Globus pallidus (tissue), 1 donor: ENCODE data around the gene DGKI.

Experiments
- DNase-seq: peaks from one replicate; pipeline ENCODE4 v3.0.0-alpha.2; 2015; ENCODE audit warnings: low spot score

The DGKI gene

DNA sequence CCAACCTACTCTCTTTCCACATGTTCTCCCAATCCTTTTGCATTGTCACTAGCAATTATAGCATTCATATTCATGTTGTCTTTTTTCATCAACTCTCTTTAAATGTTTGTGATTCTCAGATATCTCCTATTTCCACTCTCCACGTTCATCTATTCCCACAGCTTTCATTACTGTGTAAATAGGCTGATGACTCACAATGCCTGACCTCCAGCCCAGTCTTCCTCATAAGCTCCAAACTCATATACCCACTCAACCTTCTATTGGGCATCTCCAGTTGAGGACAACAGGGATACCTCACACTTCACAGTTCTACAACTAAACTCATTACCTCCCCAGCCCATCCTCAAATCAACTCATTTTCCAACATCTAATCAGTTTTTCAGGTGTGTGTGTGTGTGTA is 194.1 kb downstream of the DGKI start:
- no peak for DNase-seq

DNA sequence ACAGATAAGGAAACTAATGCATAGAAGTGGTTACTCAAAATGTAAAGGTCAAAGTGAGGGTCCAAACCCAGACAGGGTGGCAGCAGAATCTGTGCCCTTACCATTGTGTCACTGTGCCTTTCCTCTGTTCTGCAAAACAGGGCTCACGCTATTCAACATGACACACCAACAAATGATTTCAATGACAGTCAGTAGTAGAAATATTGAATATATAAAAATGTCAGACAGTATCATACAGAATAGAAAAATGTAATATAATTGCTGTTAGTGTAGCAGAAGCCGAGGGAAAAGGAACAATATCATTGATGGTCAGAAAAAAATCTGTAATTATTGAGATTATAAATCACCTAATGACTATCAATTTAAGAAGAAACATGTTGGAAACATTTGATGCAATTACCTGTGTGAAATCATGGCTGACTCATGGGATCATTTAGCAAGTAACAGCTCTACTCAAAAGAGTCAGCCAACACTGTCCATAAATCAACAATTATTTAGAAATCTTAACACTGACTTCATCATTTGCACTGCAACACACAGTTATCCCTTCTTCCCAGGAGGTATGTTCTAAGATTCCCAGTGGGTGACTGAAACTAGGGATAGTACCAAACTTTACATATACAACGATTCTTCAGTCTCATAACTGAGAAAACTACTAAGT is 198.7 kb downstream of the DGKI start:
- no peak for DNase-seq

DNA sequence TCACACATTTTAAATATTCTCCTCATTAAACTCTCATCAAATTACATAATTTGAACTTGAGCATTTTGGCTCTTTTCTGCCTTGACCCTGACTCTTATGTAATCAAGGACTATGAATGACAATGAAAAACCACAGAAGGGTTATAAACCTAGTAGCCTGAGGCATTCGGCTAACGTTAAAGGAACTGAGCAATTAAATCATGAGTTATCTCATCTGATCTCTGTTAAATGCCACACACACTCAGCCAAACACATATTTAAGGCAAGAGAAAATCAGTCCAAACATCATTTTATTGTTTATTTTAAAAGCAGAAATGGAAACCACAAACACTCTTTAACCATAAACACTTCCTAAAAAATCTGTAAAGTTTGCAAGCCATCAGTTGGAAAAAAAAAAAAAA is 204.3 kb downstream of the DGKI start:
- no peak for DNase-seq

DNA sequence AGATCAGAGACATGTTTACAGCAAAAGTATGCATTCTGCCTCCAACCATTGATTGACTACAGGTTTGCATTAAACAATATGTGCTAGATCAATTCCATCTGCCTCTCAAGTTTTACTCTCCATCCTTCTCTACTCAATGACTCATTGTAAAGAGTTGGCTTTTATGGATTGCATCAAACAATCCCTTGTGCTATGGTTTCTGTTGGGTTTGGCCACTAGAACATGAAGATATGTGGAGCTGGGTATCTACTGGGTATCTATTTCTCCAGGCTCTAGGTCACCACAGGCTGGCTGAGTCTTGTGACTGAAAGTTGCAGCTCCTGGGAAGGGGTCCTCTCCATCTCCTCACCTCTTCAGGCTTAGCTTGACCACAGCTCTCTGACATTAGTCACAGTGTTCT is 204.7 kb downstream of the DGKI start:
- no peak for DNase-seq

DNA sequence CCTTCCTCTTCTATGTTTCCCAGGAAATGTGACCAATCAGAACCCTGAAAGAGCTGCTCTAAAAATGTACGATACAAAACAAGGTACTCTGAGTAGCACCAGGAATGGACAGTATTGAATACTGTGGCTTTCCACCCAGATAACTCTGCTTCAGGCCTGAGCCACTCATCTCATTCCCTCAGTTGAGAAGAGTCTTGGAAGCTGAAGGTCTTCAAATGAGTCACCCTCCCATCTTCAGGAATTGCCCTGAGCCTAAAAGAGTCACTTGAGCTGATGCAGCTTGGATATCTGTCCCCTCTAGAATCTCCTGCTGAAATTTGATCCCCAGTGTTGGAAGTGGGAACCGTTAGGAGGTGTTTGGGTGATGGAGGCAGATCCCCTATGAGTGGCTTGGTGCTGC is 210.4 kb downstream of the DGKI start:
- no peak for DNase-seq

DNA sequence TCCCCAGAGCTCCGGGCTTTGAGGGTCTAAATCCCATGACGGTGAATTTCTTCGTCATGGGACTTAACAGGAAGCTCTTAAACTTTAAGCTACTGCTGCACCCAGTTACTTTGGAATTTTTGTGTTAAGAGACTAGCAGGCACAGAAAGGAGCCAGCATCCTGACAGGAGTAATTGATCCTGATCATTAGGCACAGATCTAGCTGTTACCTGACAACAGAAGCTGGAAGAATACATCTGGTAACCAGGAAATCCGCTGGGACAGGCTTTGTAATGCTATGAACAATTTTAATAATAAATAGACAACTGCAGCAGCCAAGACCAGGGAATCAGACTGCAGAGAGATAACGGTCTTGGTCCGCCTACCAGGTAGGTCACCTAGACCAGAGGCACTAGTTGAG is 210.9 kb downstream of the DGKI start:
- DNase-seq = no peak

DNA sequence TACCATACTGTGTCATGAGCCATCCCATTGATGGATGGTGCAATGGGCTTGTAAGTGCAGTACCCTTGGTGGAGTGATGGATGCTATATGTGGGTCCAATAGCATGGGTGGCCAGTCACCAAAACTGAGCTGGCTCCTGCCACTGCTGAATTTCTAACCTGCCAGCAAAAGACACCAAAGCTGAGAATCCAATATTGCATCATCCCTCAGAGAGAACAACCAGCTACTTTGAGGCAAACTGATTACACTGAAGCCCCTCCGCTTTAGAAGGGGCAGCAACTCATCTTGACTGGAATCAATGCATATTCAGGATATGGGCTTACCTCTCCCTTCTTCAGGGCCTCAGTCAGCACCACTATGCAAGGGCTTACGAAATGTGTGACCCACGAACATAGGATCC is 211.6 kb downstream of the DGKI start:
- no peak for DNase-seq

DNA sequence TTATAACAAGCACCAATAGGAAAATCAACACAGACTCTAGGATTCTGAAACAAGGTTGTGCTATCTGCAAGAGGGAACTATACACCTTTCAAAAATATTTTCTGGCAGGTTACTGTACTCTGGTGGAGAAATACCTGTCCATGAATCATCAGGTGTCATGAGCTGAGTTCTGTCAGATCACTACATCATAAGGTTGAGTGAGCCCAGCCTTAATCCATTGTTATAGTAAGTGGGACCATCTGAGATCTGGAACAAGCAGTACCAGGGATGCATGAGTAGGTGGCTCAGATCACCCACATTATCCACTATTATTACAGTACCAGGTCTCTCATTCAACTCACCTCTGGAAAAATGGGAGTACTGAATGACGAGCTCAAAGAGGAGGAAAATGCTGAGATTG is 212.4 kb downstream of the DGKI start:
- DNase-seq = no peak

DNA sequence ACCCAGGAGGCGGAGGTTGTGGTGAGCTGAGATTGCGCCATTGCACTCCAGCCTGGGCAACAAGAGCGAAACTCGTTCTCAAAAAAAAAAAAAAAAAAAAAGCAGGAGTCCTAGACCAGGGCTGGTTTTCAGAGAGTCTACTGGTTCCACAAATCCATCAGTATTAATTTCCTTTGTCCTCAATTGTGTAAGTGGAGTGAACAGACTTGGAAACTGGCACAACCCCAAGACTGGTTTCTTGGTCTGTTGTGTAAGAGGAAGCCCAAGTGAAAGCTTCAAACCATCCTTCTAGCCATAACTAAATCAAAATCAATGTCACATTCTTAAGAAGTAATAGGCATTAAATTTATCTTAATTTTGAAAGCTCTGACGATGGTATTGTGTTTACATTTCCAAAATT is 213.6 kb downstream of the DGKI start:
- DNase-seq = no peak

DNA sequence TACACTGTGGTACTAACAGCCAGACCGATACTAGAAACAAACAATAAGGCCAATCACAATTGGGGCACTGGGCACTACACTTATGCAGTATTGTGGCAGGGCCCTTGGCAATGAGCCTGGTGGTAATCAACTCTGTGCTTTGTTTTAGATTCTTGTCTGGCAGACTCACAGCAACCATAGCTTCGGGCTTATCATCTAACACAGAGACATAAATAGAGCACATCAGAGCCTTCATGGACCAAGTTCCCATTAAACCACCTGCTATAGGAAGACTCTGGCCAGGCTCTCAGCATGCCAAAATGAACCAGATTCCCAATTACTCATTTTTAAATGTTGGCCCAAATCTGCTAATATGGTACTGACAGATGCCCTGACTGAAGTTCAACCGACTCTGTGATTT is 218.6 kb downstream of the DGKI start:
- peak; percentile 89 for DNase-seq

DNA sequence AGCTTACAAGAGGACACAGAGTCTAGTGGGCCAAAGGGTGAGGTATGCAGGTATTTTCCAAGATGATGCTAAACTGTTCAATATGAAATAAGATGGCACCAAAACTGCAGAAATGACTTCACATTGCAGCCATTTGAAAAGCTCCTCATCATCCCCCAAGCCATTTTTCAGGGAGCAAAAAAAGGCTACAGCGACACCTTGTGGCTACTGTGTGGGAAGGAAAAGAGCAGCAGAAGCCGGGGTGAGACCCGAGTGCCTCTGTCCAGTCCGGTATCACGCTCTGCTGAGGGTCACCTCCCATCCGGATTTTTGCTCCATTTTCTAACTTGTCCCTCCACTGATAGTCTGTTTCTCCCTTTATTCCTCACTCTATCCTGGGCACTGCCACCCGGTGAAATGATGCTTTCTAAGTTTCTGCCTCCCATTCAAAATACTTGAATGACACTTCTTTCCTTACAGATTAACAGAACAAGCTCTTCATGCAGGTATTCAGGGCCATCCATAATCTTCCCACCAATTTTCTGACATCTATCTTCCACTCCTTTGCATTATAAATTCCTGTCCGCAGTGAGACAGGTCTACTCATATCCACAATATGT is 220.2 kb downstream of the DGKI start:
- peak; percentile 64 for DNase-seq

DNA sequence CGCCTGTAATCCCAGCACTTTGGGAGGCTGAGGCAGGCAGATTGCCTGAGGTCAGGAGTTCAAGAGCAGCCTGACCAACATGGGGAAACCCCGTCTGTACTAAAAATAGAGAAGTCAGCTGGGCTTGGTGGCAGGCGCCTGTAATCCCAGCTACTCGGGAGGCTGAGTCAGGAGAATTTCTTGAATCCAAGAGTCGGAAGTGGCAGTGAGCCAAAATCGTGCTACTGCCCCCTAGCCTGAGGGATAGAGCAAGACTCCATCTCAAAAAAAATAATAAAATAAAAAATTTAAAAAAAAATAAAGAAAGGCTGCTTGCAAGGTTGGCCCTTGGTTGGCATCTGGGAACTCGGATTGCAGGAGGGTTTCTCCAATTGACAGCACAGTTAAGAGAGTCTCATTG is 221.6 kb downstream of the DGKI start:
- DNase-seq = no peak

DNA sequence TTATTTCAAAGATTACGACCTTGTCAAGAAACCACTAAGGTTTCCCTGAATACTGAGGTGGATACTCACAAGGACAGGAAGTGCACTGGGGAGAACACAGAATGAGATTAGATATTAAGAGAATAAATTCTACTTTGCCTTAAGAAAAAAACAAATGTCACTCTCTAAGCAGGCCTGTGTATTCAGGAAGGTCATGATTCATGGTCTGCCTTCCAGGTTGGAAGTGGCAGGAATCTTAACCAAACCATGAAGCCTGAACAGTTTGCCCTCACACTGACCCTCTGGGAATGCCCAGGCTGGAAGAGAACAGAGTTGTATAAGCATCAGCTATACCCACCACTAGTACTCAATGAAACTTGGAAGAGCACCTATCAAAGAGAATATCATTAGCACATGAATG is 227.6 kb downstream of the DGKI start:
- no peak for DNase-seq

DNA sequence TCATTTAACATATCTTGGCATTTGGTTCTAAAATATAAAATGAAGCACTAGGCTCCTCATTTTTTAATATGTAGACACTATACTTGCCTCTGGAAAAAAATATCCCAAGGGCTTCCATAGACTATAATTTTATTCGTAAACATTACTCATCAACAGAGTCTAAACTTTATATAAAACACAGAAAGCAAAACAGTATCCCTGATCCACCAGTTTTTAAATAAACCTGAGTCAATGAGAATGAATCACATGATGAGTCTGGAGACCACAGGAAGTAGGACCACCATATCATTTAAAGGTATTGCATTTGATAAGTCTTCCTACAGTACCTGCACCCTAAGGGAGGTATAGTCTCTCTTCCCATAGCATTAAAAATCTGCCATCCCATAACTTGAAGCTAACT is 228.0 kb downstream of the DGKI start:
- DNase-seq = no peak

DNA sequence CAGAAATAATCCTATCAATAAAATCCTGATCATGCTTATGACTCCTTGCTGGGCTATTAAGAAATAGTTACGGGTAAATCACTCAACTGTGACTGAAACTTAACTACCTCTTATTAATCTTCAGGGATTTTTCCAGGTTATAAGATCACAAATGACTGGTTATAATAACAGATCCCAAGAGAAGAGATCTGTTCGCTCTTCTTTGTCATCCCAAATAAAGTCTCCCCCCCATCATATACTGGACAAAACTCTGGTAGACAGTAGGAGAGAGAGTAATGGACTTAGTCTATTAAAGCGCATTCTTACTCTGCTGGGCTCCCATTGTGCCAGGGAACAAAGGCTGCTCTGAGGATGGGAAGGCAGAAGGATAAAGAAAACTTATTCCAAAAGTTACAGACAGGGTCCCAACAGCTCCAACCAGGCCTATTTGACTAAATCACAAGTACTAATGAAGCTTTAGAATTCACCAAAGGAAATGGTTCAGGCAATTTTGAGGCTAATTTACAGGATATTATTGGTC is 233.7 kb downstream of the DGKI start:
- DNase-seq = no peak

DNA sequence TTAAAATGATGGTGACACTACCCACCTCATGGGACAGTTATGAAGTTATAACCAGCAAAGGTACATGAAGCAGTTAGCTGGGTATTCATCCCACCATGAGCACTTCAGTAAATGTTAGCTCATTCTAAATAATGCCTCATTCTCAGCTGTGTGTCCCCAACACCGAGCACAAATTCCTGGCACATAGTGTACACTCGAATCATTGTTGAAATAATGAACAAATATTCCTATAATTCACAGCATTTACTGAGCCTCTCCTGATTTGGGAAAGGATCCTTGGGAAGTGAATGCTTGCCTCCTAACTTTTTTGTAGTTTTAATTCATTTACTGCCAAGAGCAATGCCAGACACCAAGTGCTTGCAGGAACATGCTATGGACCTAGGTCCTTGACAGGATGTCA is 235.2 kb downstream of the DGKI start:
- no peak for DNase-seq

DNA sequence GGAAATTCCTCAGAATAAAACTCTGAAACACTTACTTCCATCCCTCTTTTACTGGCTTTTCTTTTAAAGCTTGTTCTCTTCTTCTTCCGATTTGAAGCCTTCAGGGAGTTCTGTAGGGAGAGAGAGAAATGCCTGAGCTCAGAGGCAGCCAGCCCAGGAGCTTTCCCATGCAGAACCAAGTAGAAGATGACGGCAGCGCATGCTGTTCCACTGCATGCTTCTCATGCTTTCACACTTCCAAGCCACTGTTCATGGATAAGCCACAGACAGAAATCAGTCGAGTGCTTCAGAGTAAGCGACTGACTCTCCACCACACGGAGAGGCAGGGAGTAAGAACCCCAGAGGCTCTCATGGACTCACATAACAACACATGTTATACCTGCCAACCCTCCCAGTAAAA is 237.3 kb downstream of the DGKI start:
- DNase-seq = no peak

DNA sequence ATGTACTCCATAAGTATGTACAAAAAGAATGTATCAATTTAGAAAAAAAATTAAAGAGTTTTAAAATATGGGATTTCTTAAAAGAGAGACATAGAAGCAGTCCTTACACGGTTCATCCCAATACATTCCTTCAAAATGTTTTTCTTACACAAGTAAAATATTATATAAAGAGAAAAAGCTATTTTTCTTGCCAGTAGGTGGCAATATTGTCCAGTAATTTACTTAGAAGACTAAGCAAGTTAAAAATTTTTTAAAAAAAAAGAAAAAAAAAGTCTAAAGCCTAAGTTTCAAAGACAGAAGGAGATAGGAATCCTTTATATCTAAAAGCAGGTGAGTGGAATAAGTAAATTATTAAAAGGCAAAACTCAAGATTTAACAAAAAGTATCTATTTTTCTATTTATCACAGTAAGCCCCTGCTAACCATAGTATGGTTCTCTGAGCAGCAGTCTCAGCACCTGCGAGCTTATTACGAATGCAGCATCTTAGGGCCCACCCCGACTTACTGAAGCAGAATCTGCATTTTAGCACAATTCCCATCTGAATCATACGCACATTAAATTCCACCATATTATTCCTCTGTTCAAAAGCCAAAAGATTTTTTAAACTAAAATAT is 240.6 kb downstream of the DGKI start:
- peak; percentile 36 for DNase-seq

DNA sequence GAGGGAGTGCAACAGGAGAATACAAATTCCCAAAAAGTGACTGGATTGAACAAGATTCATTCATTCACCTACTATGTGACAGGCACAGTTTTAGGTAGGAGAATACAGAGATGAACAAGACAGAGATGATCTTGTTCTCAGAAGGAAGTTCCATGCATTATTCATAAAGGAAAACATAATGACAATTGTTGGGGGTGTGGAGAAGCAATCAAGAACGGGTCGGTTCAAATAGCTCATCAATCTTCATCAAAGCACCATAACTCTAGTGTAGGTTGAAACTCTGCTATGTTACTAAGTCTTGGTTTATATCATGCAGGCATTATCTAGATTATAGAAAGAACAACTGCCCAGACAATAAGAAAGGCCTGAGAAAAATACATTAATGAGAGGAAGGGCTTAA is 243.7 kb downstream of the DGKI start:
- no peak for DNase-seq

DNA sequence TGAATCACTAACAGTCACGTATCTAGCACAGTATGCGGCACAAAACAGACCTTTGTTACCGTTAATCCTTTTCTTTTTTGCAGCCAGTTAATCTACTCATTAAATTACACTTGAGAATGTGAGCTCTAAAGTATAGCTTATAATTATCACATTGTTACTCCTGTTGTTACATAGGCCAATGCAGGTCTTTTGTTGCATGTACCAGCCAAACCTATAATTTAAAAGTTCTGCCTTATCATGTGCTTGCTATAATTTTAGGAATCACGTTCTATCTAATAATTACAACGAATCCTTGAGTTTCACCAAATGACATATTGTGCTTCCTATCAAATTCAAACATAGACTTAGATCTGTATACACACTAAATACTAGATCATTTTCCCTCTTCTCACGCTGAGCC is 245.1 kb downstream of the DGKI start:
- no peak for DNase-seq

DNA sequence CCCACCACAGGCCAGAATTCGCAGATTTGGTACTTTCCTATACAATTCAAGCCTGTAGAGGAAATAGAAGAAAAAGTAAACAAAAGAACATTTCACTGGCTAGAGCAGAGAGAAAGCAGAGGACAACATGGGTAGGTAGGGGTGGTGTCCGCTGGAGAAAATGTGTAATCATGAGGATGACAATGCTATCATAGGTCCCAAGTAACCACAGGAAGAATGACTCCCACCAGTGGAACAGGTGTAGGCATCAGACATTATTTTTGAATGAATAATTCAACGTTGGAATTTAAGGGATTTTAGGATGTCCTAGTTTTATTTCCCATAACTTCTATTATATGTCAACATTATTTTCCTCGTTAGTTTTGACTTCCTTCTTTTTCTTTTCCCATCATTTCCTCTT is 248.9 kb downstream of the DGKI start:
- DNase-seq = no peak

DNA sequence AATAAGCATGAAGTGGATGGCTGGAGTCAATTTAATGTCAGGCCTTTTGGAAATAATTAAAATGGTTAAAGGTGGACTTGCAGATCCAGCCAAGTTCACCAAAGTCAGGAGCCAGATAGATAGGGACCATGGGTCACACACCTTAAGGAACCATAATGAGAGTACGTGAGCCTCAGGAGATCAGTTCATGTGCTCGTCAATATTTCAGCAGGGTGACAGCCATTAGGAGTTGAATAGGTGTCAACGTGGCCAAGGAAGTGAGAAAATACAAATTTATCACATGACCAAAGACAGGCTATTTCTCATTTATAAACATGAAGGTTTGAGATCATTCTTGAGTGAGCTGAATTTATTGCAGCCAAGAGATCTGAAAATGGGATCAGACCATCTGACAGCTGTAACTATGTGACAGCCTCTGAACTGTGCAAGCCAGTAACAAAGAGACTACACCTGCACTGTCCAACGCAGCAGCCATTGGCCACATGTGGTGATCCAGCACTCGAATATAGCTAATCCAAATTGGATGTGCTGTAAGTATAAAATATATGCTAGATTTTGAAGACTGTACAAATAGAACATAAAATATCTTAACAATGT is 253.6 kb downstream of the DGKI start:
- DNase-seq = no peak

DNA sequence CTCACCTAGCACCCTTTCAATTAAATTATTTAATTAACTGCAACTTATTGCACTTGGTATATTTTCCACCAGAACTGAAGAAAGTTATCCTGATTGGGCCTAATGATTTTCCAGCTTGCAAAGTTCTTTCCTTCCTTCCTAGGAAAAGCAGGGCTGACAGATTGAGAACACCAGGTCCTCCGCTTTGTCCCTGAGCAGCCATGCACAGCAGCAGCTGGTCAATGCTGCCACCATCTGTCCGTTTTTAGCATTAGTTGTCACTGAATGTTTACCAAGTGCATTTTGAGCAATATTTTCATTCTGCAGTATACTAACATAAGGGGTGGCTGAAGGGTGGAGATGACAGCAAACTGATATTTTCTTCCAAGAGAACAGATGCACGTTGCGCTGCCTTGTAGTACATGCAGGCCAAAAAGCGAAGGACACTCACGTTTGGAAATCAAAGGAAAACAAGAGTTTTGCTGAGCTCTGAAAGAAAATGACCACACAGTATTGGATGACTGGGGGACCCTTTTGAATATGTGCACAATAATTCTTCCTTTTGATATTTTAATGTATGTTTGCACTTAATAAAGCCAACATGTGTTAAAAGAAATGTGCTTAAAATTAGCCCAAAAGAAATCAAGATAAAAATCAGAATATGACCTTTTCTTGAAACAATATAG is 254.4 kb downstream of the DGKI start:
- DNase-seq = peak; percentile 63
